Measurements from ENCODE around the gene USP53. TPM values are rescaled to one million over a fixed set of nuclear protein-coding genes. Genes with fewer than 3 reads are reported as not detected.

The USP53 gene
- total RNA-seq, 2 donors from 2014 or later, result 37.5 to 83.8 TPM

- no peaks in the 10 kb centered on the region for H3K36me3 ChIP-seq
- H3K4me1 ChIP-seq, result no peaks in the 10 kb centered on the region
- H3K4me3 ChIP-seq, result no peak overlapping the region
- DNase-seq, result no peak
- no peak overlapping the region for H3K9ac ChIP-seq (ENCODE audit: low read depth in 2 of 2, low read length in 2 of 2)
- intact Hi-C loops (cut with DNase I), result no loop called here
- H3K9me3 ChIP-seq, result no peaks in the 10 kb centered on the region
- no peak overlapping the region for H3K27ac ChIP-seq
- no peak for TF ChIP-seq CTCF (IDR thresholded peaks at IDR 0.05)
- H3K27me3 ChIP-seq, result no peaks in the 10 kb centered on the region
These were observed 6.8 kb upstream of the USP53 start for GRCh38 chr4:119205690-119206089.

GRCh38 chr4:119206178-119206577 lies 6.3 kb upstream of the USP53 start:
- Histone ChIP-seq H3K27ac (no peak overlapping the region), H3K36me3 (no peaks in the 10 kb centered on the region), H3K4me1 (no peaks in the 10 kb centered on the region), H3K9ac (ENCODE audit: low read depth in 2 of 2, low read length in 2 of 2) (no peak overlapping the region), H3K9me3 (no peaks in the 10 kb centered on the region), H3K4me3 (no peak overlapping the region), H3K27me3 (no peaks in the 10 kb centered on the region)
- no peak for TF ChIP-seq CTCF (IDR thresholded peaks at IDR 0.05)
- intact Hi-C loops (cut with DNase I), result no loop called here
- no peak for DNase-seq

GRCh38 chr4:119207051-119207450 lies 5.5 kb upstream of the USP53 start:
- no peaks in the 10 kb centered on the region for H3K9me3 ChIP-seq
- no peak overlapping the region for H3K9ac ChIP-seq (ENCODE audit: low read depth in 2 of 2, low read length in 2 of 2)
- H3K27ac ChIP-seq, result no peak overlapping the region
- DNase-seq, result no peak
- TF ChIP-seq CTCF (IDR thresholded peaks at IDR 0.05), result no peak
- no peaks in the 10 kb centered on the region for H3K4me1 ChIP-seq
- H3K36me3 ChIP-seq, result no peaks in the 10 kb centered on the region
- H3K4me3 ChIP-seq, result no peak overlapping the region
- no peaks in the 10 kb centered on the region for H3K27me3 ChIP-seq
- intact Hi-C loops (cut with DNase I), result no loop called here

GRCh38 chr4:119209077-119209476 lies 3.4 kb upstream of the USP53 start:
- Histone ChIP-seq H3K27me3 (no peaks in the 10 kb centered on the region), H3K27ac (peak overlapping the region; percentile 3), H3K36me3 (no peaks in the 10 kb centered on the region), H3K4me3 (no peak overlapping the region), H3K9ac (ENCODE audit: low read depth in 2 of 2, low read length in 2 of 2) (no peak overlapping the region), H3K4me1 (no peaks in the 10 kb centered on the region), H3K9me3 (no peaks in the 10 kb centered on the region)
- intact Hi-C loops (cut with DNase I), result no loop called here
- no peak for TF ChIP-seq CTCF (IDR thresholded peaks at IDR 0.05)
- DNase-seq, result no peak

- no peak for DNase-seq
- TF ChIP-seq CTCF (IDR thresholded peaks at IDR 0.05), result no peak
- H3K9ac ChIP-seq (ENCODE audit: low read depth in 2 of 2, low read length in 2 of 2), result no peak overlapping the region
- H3K4me3 ChIP-seq, result no peak overlapping the region
- no peaks in the 10 kb centered on the region for H3K9me3 ChIP-seq
- no peaks in the 10 kb centered on the region for H3K27me3 ChIP-seq
- H3K4me1 ChIP-seq, result no peaks in the 10 kb centered on the region
- H3K36me3 ChIP-seq, result no peaks in the 10 kb centered on the region
- H3K27ac ChIP-seq, result peak overlapping the region; percentile 3
- intact Hi-C loops (cut with DNase I), result no loop called here
These were observed 2.9 kb upstream of the USP53 start for GRCh38 chr4:119209586-119209985.

- Histone ChIP-seq H3K36me3 (no peaks in the 10 kb centered on the region), H3K4me3 (no peak overlapping the region), H3K4me1 (no peaks in the 10 kb centered on the region), H3K27me3 (no peaks in the 10 kb centered on the region), H3K9ac (ENCODE audit: low read depth in 2 of 2, low read length in 2 of 2) (no peak overlapping the region), H3K9me3 (no peaks in the 10 kb centered on the region), H3K27ac (no peak overlapping the region)
- intact Hi-C loops (cut with DNase I), result loop anchor here (5.0 to 10.0 kb wide), 3 partner anchors 54 to 168 kb away; no protein-coding TSS in a partner anchor
- no peak for TF ChIP-seq CTCF (IDR thresholded peaks at IDR 0.05)
- no peak for DNase-seq
These were observed 1.7 kb upstream of the USP53 start for GRCh38 chr4:119210775-119211174.

Measured in colonic mucosa (tissue), 4 donors.